GM12878 (cell line): ENCODE data around the gene NPSR1. TPM values are rescaled to one million over a fixed set of nuclear protein-coding genes. Genes with fewer than 3 reads are reported as not detected.

Experiments used
- ATAC-seq: fragments of 200-7000 bp; cut with Tn5 transposase; 3 replicates; pipeline ENCODE4 v1.9.1; 2020; ENCODE audit warnings: mild to moderate bottlenecking, moderate library complexity
- BruUV-seq: library from RNA; stranded (reverse); fragments of 400-500 nt; replicated peaks from 2 replicates; lab custom pipeline; 2021; lab: Mats Ljungman, UMichigan
- CTCF ChIA-PET: fragments of 300-600 bp; sonication (Branson Sonifier 250); formaldehyde crosslinking; extraction: SDS; loops from one replicate; lab custom pipeline; 2021; ENCODE audit warnings: inconsistent platforms; lab: Yijun Ruan, JAX
- POLR2A ChIA-PET: fragments of 350-600 bp; formaldehyde crosslinking; extraction: SDS; loops from one replicate; lab custom pipeline; 2021; ENCODE audit warnings: inconsistent platforms; lab: Charles Lee
- RAD21 ChIA-PET: fragments of 300-600 bp; sonication (Branson Sonifier 250); formaldehyde crosslinking; loops from one replicate; lab custom pipeline; 2023; ENCODE audit warnings: antibody characterized with exemption; ENCODE audit not compliant: unreplicated experiment; lab: Charles Lee
- SMC1A ChIA-PET: fragments of 300-600 bp; sonication (Branson Sonifier 250); formaldehyde crosslinking; loops from one replicate; lab custom pipeline; 2023; ENCODE audit not compliant: unreplicated experiment, uncharacterized antibody; lab: Charles Lee
- DNase-seq: peaks from one replicate; pipeline ENCODE4 v3.0.0-alpha.2; 2011; ENCODE audit warnings: low read depth, low spot score
- FAIRE-seq: peaks from 3 replicates; lab custom pipeline; 2011; peaks lifted over from hg19 to GRCh38; lab: Jason Lieb, UNC
- H2AFZ ChIP-seq: 2 replicates; pipeline ENCODE4 v1.6.0; 2011; ENCODE audit warnings: low read depth, low read length, control low read depth; ENCODE audit not compliant: control insufficient read depth
- H3K27ac ChIP-seq: 2 replicates; pipeline ENCODE4 v1.5.1; 2011; ENCODE audit warnings: control low read depth; ENCODE audit not compliant: control insufficient read depth, insufficient read depth
- H3K27me3 ChIP-seq, 2 experiments: replicated peaks in 1 of 2; 2 replicates each; pipeline versions ENCODE4 v1.6.0 to v1.6.1; 2011; ENCODE audit warnings: low read length in 1 of 2; ENCODE audit not compliant: control insufficient read depth in 2 of 2, insufficient read depth in 2 of 2
- H3K36me3 ChIP-seq, 2 experiments: 2 replicates each; pipeline ENCODE4 v1.5.1; 2011; ENCODE audit warnings: low read length in 1 of 2; ENCODE audit not compliant: control insufficient read depth in 2 of 2, insufficient read depth in 2 of 2
- H3K4me1 ChIP-seq: 2 replicates; pipeline ENCODE4 v1.6.1; 2011; ENCODE audit warnings: mild to moderate bottlenecking, low read length, moderate library complexity, mixed read lengths; ENCODE audit not compliant: control insufficient read depth, insufficient read depth
- H3K4me2 ChIP-seq: 2 replicates; pipeline ENCODE4 v1.6.0; 2011; ENCODE audit warnings: control low read depth; ENCODE audit not compliant: control insufficient read depth, insufficient read depth
- H3K4me3 ChIP-seq: fragments of 200-600 bp; sonication (generic); 2 replicates; pipeline ENCODE4 v1.5.1; 2016
- H3K79me2 ChIP-seq: 2 replicates; pipeline ENCODE4 v1.6.0; 2011; ENCODE audit warnings: low read length; ENCODE audit not compliant: control insufficient read depth, insufficient read depth
- H3K9ac ChIP-seq: 2 replicates; pipeline ENCODE4 v1.8.0; 2011; ENCODE audit warnings: low read length, control low read depth, mixed read lengths; ENCODE audit not compliant: control insufficient read depth, insufficient read depth
- H3K9me3 ChIP-seq: replicated peaks from 3 replicates; pipeline ENCODE4 v1.5.1; 2011; ENCODE audit warnings: mild to moderate bottlenecking, low read length; ENCODE audit not compliant: control insufficient read depth, insufficient read depth
- H4K20me1 ChIP-seq: 2 replicates; pipeline ENCODE4 v1.6.0; 2011; ENCODE audit not compliant: control insufficient read depth, insufficient read depth
- NFYA ChIP-seq: IDR thresholded peaks from 2 replicates; pipeline ENCODE4 v1.6.1; 2011; ENCODE audit warnings: low read depth, mild to moderate bottlenecking, low read length, improper control_type of control experiment, borderline replicate concordance
- REST ChIP-seq: IDR thresholded peaks from 2 replicates; pipeline ENCODE4 v1.6.1; 2012; ENCODE audit warnings: mild to moderate bottlenecking, low read depth, low read length
- RUNX3 ChIP-seq: IDR thresholded peaks from 2 replicates; pipeline ENCODE4 v1.6.1; 2012; ENCODE audit warnings: low read length, inconsistent platforms
- SMAD5 ChIP-seq: IDR thresholded peaks from 2 replicates; pipeline ENCODE4 v1.6.1; 2016; ENCODE audit warnings: antibody characterized with exemption, low read depth
- SRF ChIP-seq, 2 experiments: IDR thresholded peaks; 2 replicates each; pipeline ENCODE4 v1.6.1; 2011; ENCODE audit warnings: low read depth in 2 of 2, low read length in 2 of 2, mild to moderate bottlenecking in 1 of 2, moderate library complexity in 1 of 2
- STAT1 ChIP-seq: fragments of 450-650 bp; conservative IDR thresholded peaks from 2 replicates; pipeline ENCODE4 v1.6.1; 2014; ENCODE audit warnings: antibody characterized with exemption, mild to moderate bottlenecking
- USF1 ChIP-seq: IDR thresholded peaks from 2 replicates; pipeline ENCODE4 v1.6.1; 2011; ENCODE audit warnings: borderline replicate concordance, low read depth, mild to moderate bottlenecking, moderate library complexity, mixed read lengths, low read length; ENCODE audit not compliant: insufficient read depth; ENCODE audit errors: extremely low read length
- ZZZ3 ChIP-seq: IDR thresholded peaks from 2 replicates; pipeline ENCODE4 v1.6.1; 2011; ENCODE audit warnings: low read depth; ENCODE audit not compliant: control insufficient read depth, insufficient read length
- WGBS: methylation state at CpG from one replicate; pipeline ENCODE4 v1.1.6; 2016; ENCODE audit warnings: low lambda C conversion rate; ENCODE audit not compliant: insufficient replicate concordance, insufficient coverage; ENCODE audit errors: missing lambda C conversion rate; 5-methylcytosine and 5-hydroxymethylcytosine counted together
- in situ Hi-C: fragments of 300-500 bp; cut with MboI; formaldehyde crosslinking; loops from 9 replicates; pipeline ENCODE4 v1.14.3; 2018; ENCODE audit warnings: mixed read lengths
- intact Hi-C: fragments of 100-400 bp; cut with micrococcal nuclease; formaldehyde crosslinking; loops from one replicate; pipeline ENCODE4 v1.14.2; 2022; ENCODE audit not compliant: unreplicated experiment
- polyA plus RNA-seq, 11 experiments: library from polyadenylated mRNA; depleted of rRNA in 4 of 11; unstranded in 6 of 11; stranded (reverse) in 5 of 11; fragments of >200 nt; fragmentation: Nextera tagmentation in 4 of 11; fragmentation: Illumina TruSeq in 1 of 11; extraction: Ambion mirVana in 4 of 11; extraction: Trizol in 1 of 11; gene quantifications; 1 replicate in 1 of 11; 2 replicates in 10 of 11; pipeline versions ENCODE4 v1.2.1 to v1.2.3, GENCODE V29; 2011 to 2016; ENCODE audit warnings: inconsistent platforms in 2 of 11, missing spikeins in 2 of 11, low read depth in 1 of 11
- total RNA-seq, 4 experiments: library from RNA; depleted of rRNA in 3 of 4; stranded (reverse); fragments of >200 nt in 3 of 4; fragmentation: Illumina TruSeq in 1 of 4; extraction: Trizol in 1 of 4; gene quantifications; 2 replicates each; pipeline versions ENCODE4 v1.2.1 to v1.2.3, GENCODE V29; 2013 to 2021

NPSR1 gene
- total and polyA plus RNA-seq, 10 of the 15 experiments (the other 5 are each of a cell fraction or from before 2014, with no cell fraction given): 0.20 TPM; not detected in 9

GRCh38 chr7:34842782-34843181, 184.8 kb downstream of the NPSR1 start:
- Histone ChIP-seq H3K4me2 (no peak overlapping the region), H4K20me1 (no peaks in the 10 kb centered on the region), H3K36me3 (no peaks in the 10 kb centered on the region), H3K9me3 (no peaks in the 10 kb centered on the region), H3K4me1 (no peaks in the 10 kb centered on the region), H2AFZ (no peak overlapping the region), H3K27me3 (no peaks in the 10 kb centered on the region), H3K9ac (no peak overlapping the region), H3K27ac (no peak overlapping the region), H3K4me3 (no peak overlapping the region), H3K79me2 (no peaks in the 10 kb centered on the region)
- CTCF ChIA-PET: no interaction called here
- POLR2A ChIA-PET: no interaction called here
- intact Hi-C loops (no loop called here), in situ Hi-C loops (no loop called here)
- FAIRE-seq (no peak), ATAC-seq (no peak), DNase-seq (no peak)
- RAD21 ChIA-PET: no interaction called here
- no TSS peak for BruUV-seq
- TF ChIP-seq RUNX3 (no peak), USF1 (no peak), REST (no peak), STAT1 (no peak), NFYA (no peak), ZZZ3 (no peak), SRF (IDR thresholded peaks at IDR 0.05; ENCODE audit: low read depth in 2 of 2, low read length in 2 of 2) (no peak), SMAD5 (no peak)
- SMC1A ChIA-PET: no interaction called here
- 48% methylated on average over 6 of the region's 6 CpGs for WGBS
